Measurements from ENCODE around the gene PRR15L.

- TF ChIP-seq POLR2A (IDR thresholded peaks at IDR 0.05; ENCODE audit: control extremely low read depth in 1 of 2, low read depth in 2 of 2, low read length in 2 of 2) (no peak), CTCF (IDR thresholded peaks at IDR 0.05; ENCODE audit: control extremely low read depth in 1 of 3, insufficient read depth in 1 of 3, low read depth in 1 of 3, low read length in 3 of 3) (no peak), TAF1 (IDR thresholded peaks at IDR 0.05; ENCODE audit: low read depth, low read length) (no peak), RBBP5 (IDR thresholded peaks at IDR 0.05; ENCODE audit: borderline replicate concordance, low read depth, low read length) (no peak; the same call in 1 of the 2 replicates), RAD21 (IDR thresholded peaks at IDR 0.05 in 1 of 2, conservative IDR thresholded peaks at IDR 0.05 in 1 of 2; ENCODE audit: low read depth in 2 of 2, low read length in 2 of 2) (no peak), USF2 (IDR thresholded peaks at IDR 0.05; ENCODE audit: low read length) (no peak), POU5F1 (IDR thresholded peaks at IDR 0.05; ENCODE audit: low read depth, low read length) (no peak), EZH2 (IDR thresholded peaks at IDR 0.05; ENCODE audit: low read depth, low read length, severe bottlenecking) (no peak)
- TF ChIP-seq, protein P1, sequence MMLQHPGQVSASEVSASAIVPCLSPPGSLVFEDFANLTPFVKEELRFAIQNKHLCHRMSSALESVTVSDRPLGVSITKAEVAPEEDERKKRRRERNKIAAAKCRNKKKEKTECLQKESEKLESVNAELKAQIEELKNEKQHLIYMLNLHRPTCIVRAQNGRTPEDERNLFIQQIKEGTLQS (IDR thresholded peaks at IDR 0.05; ENCODE audit: insufficient read depth, low read depth, low read length) = no peak
- TF ChIP-seq, protein P2, sequence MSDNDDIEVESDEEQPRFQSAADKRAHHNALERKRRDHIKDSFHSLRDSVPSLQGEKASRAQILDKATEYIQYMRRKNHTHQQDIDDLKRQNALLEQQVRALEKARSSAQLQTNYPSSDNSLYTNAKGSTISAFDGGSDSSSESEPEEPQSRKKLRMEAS (IDR thresholded peaks at IDR 0.05) = no peak
These were observed 37.0 kb upstream of the PRR15L start for GRCh38 chr17:47994724-47995123.

All from H1 (cell line).